K562 (cell line): ENCODE results near the gene PLD3. TPM values are rescaled to one million over a fixed set of nuclear protein-coding genes. Genes with fewer than 3 reads are reported as not detected.

Experiments used
- ATAC-seq: fragments of 200-7000 bp; cut with Tn5 transposase; 3 replicates; pipeline ENCODE4 v1.9.1; 2020; ENCODE audit warnings: moderate library complexity
- BruUV-seq: library from RNA; stranded (reverse); fragments of 400-500 nt; replicated peaks from 2 replicates; lab custom pipeline; 2021; lab: Mats Ljungman, UMichigan
- CTCF ChIA-PET: fragments of 300-600 bp; formaldehyde crosslinking; extraction: SDS; loops from one replicate; lab custom pipeline; 2021; ENCODE audit warnings: low intra/inter-chr PET ratio; lab: Yijun Ruan, JAX
- POLR2A ChIA-PET: fragments of 300-600, 350-650 bp; sonication (Branson Sonifier 250); formaldehyde crosslinking; extraction: SDS; loops from one replicate; lab custom pipeline; 2021; ENCODE audit warnings: antibody characterized with exemption, inconsistent platforms; lab: Yijun Ruan, JAX
- DNase-seq, 4 experiments: peaks; one replicate each; pipeline versions ENCODE4 v3.0.0 to v3.0.0-alpha.2; 2011 to 2018; ENCODE audit warnings: low spot score in 3 of 4, mixed read lengths in 3 of 4; ENCODE audit errors: extremely low read depth in 1 of 4
- FAIRE-seq: peaks from 2 replicates; lab custom pipeline; 2011; peaks lifted over from hg19 to GRCh38; lab: Jason Lieb, UNC
- H2AFZ ChIP-seq: 2 replicates; pipeline ENCODE4 v1.6.0; 2011; ENCODE audit warnings: low read depth, low read length, control low read depth, inconsistent platforms
- H3K27ac ChIP-seq: fragments of 200-600 bp; 3 replicates; pipeline ENCODE4 v1.8.0; 2011; ENCODE audit warnings: low read depth, mild to moderate bottlenecking, control low read depth, inconsistent platforms, low read length, moderate library complexity, mixed read lengths; ENCODE audit errors: extremely low read depth
- H3K27me3 ChIP-seq, 2 experiments: fragments of 300-600 bp in 1 of 2; 2 replicates in 1 of 2; 3 replicates in 1 of 2; pipeline versions ENCODE4 v1.6.0 to v1.8.0; 2011; ENCODE audit warnings: inconsistent platforms in 2 of 2, low read length in 2 of 2, mild to moderate bottlenecking in 1 of 2, mixed read lengths in 1 of 2, moderate library complexity in 1 of 2; ENCODE audit not compliant: control insufficient read depth in 2 of 2, insufficient read depth in 2 of 2
- H3K36me3 ChIP-seq: fragments of 300-600 bp; 3 replicates; pipeline ENCODE4 v1.8.0; 2011; ENCODE audit warnings: mild to moderate bottlenecking, low read length, inconsistent platforms; ENCODE audit not compliant: control insufficient read depth, insufficient read depth
- H3K4me1 ChIP-seq, 2 experiments: fragments of 200-600 bp in 1 of 2; replicated peaks in 1 of 2; 2 replicates in 1 of 2; 3 replicates in 1 of 2; pipeline versions ENCODE4 v1.5.1 to v1.8.0; 2011; ENCODE audit warnings: inconsistent platforms in 2 of 2, low read length in 2 of 2, mild to moderate bottlenecking in 1 of 2, mixed read lengths in 1 of 2, moderate library complexity in 1 of 2; ENCODE audit not compliant: control insufficient read depth in 2 of 2, insufficient read depth in 2 of 2
- H3K4me2 ChIP-seq: 2 replicates; pipeline ENCODE4 v1.6.1; 2011; ENCODE audit warnings: low read length, control low read depth, inconsistent platforms, mixed read lengths; ENCODE audit not compliant: insufficient read depth
- H3K4me3 ChIP-seq: fragments of 200-600 bp; sonication (generic), shearing (Covaris generic); 2 replicates; pipeline ENCODE4 v1.5.1; 2016; ENCODE audit warnings: control low read depth, inconsistent platforms
- H3K79me2 ChIP-seq: fragments of 200-600 bp; 3 replicates; pipeline ENCODE4 v1.8.0; 2011; ENCODE audit warnings: low read length, inconsistent platforms; ENCODE audit not compliant: control insufficient read depth, insufficient read depth
- H3K9ac ChIP-seq, 2 experiments: 2 replicates each; pipeline versions ENCODE4 v1.6.0 to v1.6.1; 2011; ENCODE audit warnings: low read depth in 2 of 2, low read length in 2 of 2, control low read depth in 1 of 2, inconsistent platforms in 1 of 2, mild to moderate bottlenecking in 1 of 2, mixed read lengths in 1 of 2; ENCODE audit not compliant: insufficient read depth in 1 of 2
- H3K9me1 ChIP-seq: one replicate; pipeline ENCODE4 v1.6.0; 2011; ENCODE audit warnings: inconsistent platforms, mild to moderate bottlenecking, low read length, moderate library complexity; ENCODE audit not compliant: control insufficient read depth, insufficient read depth
- H3K9me3 ChIP-seq: replicated peaks from 2 replicates; pipeline ENCODE4 v1.5.1; 2011; ENCODE audit warnings: low read depth, low read length, inconsistent platforms; ENCODE audit not compliant: control insufficient read depth, insufficient read depth
- H4K20me1 ChIP-seq: replicated peaks from 2 replicates; pipeline ENCODE4 v1.6.1; 2011; ENCODE audit warnings: low read length, inconsistent platforms, mixed read lengths; ENCODE audit not compliant: control insufficient read depth, insufficient read depth
- CBFA2T2 ChIP-seq: fragments of 450-650 bp; conservative IDR thresholded peaks from 2 replicates; pipeline ENCODE4 v1.6.1; 2017; ENCODE audit warnings: mild to moderate bottlenecking
- CBX2 ChIP-seq: fragments of 200-600 bp; sonication (generic); IDR thresholded peaks from one replicate; pipeline ENCODE4 v1.6.1; 2012; ENCODE audit warnings: mild to moderate bottlenecking, low read length, inconsistent platforms; ENCODE audit not compliant: insufficient read depth, poor library complexity, severe bottlenecking
- EHMT2 ChIP-seq: fragments of 450-650 bp; IDR thresholded peaks from 2 replicates; pipeline ENCODE4 v1.6.1; 2018; ENCODE audit warnings: antibody characterized with exemption
- FOXK1 ChIP-seq: sonication (generic); formaldehyde crosslinking; IDR thresholded peaks from 2 replicates; pipeline ENCODE4 v1.8.0; 2022; ENCODE audit warnings: missing genetic modification reagents, mild to moderate bottlenecking, borderline replicate concordance
- KDM4B ChIP-seq, 2 experiments: fragments of 450-650 bp in 1 of 2; sonication (generic) in 1 of 2; IDR thresholded peaks; 2 replicates each; pipeline ENCODE4 v1.6.1; 2016 to 2017; ENCODE audit warnings: borderline replicate concordance in 2 of 2, antibody characterized with exemption in 1 of 2, low read depth in 1 of 2, mild to moderate bottlenecking in 1 of 2
- NEUROD1 ChIP-seq: fragments of 150-350 bp; IDR thresholded peaks from 2 replicates; pipeline ENCODE4 v1.6.1; 2014; ENCODE audit warnings: borderline replicate concordance, low read length, low read depth; ENCODE audit not compliant: partially characterized antibody
- OTX1 ChIP-seq: fragments of 450-650 bp; formaldehyde crosslinking; IDR thresholded peaks from 2 replicates; pipeline ENCODE4 v1.4.0; 2022; ENCODE audit warnings: mild to moderate bottlenecking
- PHF20 ChIP-seq: fragments of 450-650 bp; IDR thresholded peaks from 2 replicates; pipeline ENCODE4 v1.6.1; 2018; ENCODE audit not compliant: partially characterized antibody
- POLR2A ChIP-seq: fragments of 450-650 bp; conservative IDR thresholded peaks from 2 replicates; pipeline ENCODE4 v1.6.1; 2016
- TARDBP ChIP-seq: fragments of 450-650 bp; IDR thresholded peaks from 2 replicates; pipeline ENCODE4 v1.6.1; 2016
- ZBTB1 ChIP-seq: sonication (generic); formaldehyde crosslinking; IDR thresholded peaks from 2 replicates; pipeline ENCODE4 v1.8.1; 2023; ENCODE audit warnings: missing genetic modification reagents, low read depth, mild to moderate bottlenecking, borderline replicate concordance
- ZFX ChIP-seq: sonication (generic); formaldehyde crosslinking; IDR thresholded peaks from 2 replicates; pipeline ENCODE4 v1.8.0; 2022; ENCODE audit warnings: mild to moderate bottlenecking, missing genetic modification reagents, moderate library complexity
- ZNF583 ChIP-seq: fragments of 250-450 bp; sonication (Bioruptor Pico); IDR thresholded peaks from 2 replicates; pipeline ENCODE4 v1.4.0; 2020
- WGBS: fragments of 100-300 bp; shearing (Covaris generic); methylation state at CpG from one replicate; pipeline ENCODE4 v1.1.6; 2016; ENCODE audit warnings: low coverage, mixed read lengths; ENCODE audit not compliant: insufficient coverage; ENCODE audit errors: missing lambda C conversion rate; 5-methylcytosine and 5-hydroxymethylcytosine counted together
- in situ Hi-C: fragments of 300-500 bp; cut with MboI; formaldehyde crosslinking; loops from 4 replicates; pipeline ENCODE4 v1.15.0; 2018; ENCODE audit warnings: inconsistent platforms, mixed read lengths
- intact Hi-C: fragments of 100-400 bp; cut with micrococcal nuclease; formaldehyde crosslinking; loops from 2 replicates; pipeline ENCODE4 v1.14.2; 2022
- polyA plus RNA-seq, 8 experiments: library from polyadenylated mRNA; depleted of rRNA in 4 of 8; stranded (reverse) in 5 of 8; unstranded in 3 of 8; fragments of >200 nt; fragmentation: Nextera tagmentation in 2 of 8; fragmentation: Illumina TruSeq in 1 of 8; extraction: Ambion mirVana in 2 of 8; extraction: Trizol in 1 of 8; gene quantifications; 2 replicates each; pipeline versions ENCODE4 v1.2.1 to v1.2.3, GENCODE V29; 2011 to 2014; ENCODE audit warnings: inconsistent platforms in 1 of 8, missing spikeins in 1 of 8
- total RNA-seq, 7 experiments: library from RNA; depleted of rRNA in 6 of 7; stranded (reverse); fragments of >200 nt in 6 of 7; fragmentation: Illumina TruSeq in 2 of 7; extraction: Trizol in 2 of 7; gene quantifications; 2 replicates each; pipeline versions ENCODE4 v1.2.1 to v1.2.3, GENCODE V29; 2011 to 2021; ENCODE audit warnings: low replicate concordance in 1 of 7
- TF ChIP-seq, protein P1 (sequence below): fragments of 450-650 bp; IDR thresholded peaks from 2 replicates; pipeline ENCODE4 v1.7.1; 2018; ENCODE audit warnings: mild to moderate bottlenecking, low read depth; ENCODE audit not compliant: partially characterized antibody
- TF ChIP-seq, protein P2 (sequence below): sonication (generic); formaldehyde crosslinking; IDR thresholded peaks from 2 replicates; pipeline ENCODE4 v1.9.0; 2022; ENCODE audit warnings: mild to moderate bottlenecking, missing genetic modification reagents
- TF ChIP-seq, protein P3 (sequence below): fragments of 450-650 bp; formaldehyde crosslinking; IDR thresholded peaks from 2 replicates; pipeline ENCODE4 v1.4.0; 2020; ENCODE audit warnings: mild to moderate bottlenecking, moderate library complexity
- TF ChIP-seq, protein P4 (sequence below): fragments of 250-450 bp; sonication (Bioruptor Pico); IDR thresholded peaks from 2 replicates; pipeline ENCODE4 v1.4.0; 2020; ENCODE audit warnings: mild to moderate bottlenecking, moderate library complexity

Gene PLD3
- total and polyA plus RNA-seq, 9 of the 15 experiments (the other 6 are each of a cell fraction or from before 2014, with no cell fraction given) = 2.3 to 128 (median 72.7) TPM

DNA sequence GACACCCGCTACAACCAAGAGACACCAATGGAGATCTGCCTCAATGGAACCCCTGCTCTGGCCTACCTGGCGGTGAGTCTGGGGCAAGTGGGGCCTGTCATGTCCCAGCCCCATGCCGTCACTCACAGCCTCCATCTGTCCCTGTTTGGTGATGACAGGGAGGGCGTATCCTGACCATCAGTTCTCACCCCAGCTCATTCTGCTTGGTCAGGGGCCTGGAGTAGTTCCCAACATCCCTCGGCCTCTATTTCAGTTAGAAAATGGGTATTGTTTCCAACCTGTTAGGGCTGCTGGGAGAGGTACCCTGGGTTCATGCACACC lies 23.3 kb downstream of the PLD3 start:
- ChIA-PET POLR2A (interaction anchor here (0.7 to 1.5 kb wide), 7 partner anchors 8 to 97 kb away, joined by 3 to 19 read pairs (median 4); no protein-coding TSS in a partner anchor), CTCF (no interaction called here)
- Histone ChIP-seq H3K27me3 (no peaks in the 10 kb centered on the region), H3K36me3 (peaks cover 58% of the 10 kb centered on the region), H2AFZ (0 out of 2 replicates have a peak overlapping the region, but pooled peaks have one; percentile 32), H3K79me2 (no peaks in the 10 kb centered on the region), H3K4me3 (no peak overlapping the region), H3K27ac (peak overlapping the region; percentile 14; the same call in 2 of the 3 replicates), H3K4me2 (peak overlapping the region; percentile 62), H4K20me1 (peaks cover 9% of the 10 kb centered on the region; the same call in 1 of the 2 replicates), H3K9me1 (no peaks in the 10 kb centered on the region), H3K9me3 (no peaks in the 10 kb centered on the region), H3K9ac (peak overlapping the region in 1 of 2 experiments; percentile 49; a peak in 2 of 4 replicates), H3K4me1 (peaks cover 22 to 45% of the 10 kb centered on the region in 2 experiments)
- DNase-seq = no peak
- intact Hi-C loops = no loop called here
- WGBS = 42% methylated on average over 5 of the region's 5 CpGs
- ATAC-seq = peak; percentile 60
- FAIRE-seq = no peak
- no TSS peak for BruUV-seq
- in situ Hi-C loops = no loop called here
- no peak for TF ChIP-seq CBFA2T2
- no peak for TF ChIP-seq PHF20
- no peak for TF ChIP-seq CBX2
- no peak for TF ChIP-seq KDM4B (IDR thresholded peaks at IDR 0.05; ENCODE audit: borderline replicate concordance in 2 of 2, low read depth in 1 of 2)
- TF ChIP-seq, protein P1, sequence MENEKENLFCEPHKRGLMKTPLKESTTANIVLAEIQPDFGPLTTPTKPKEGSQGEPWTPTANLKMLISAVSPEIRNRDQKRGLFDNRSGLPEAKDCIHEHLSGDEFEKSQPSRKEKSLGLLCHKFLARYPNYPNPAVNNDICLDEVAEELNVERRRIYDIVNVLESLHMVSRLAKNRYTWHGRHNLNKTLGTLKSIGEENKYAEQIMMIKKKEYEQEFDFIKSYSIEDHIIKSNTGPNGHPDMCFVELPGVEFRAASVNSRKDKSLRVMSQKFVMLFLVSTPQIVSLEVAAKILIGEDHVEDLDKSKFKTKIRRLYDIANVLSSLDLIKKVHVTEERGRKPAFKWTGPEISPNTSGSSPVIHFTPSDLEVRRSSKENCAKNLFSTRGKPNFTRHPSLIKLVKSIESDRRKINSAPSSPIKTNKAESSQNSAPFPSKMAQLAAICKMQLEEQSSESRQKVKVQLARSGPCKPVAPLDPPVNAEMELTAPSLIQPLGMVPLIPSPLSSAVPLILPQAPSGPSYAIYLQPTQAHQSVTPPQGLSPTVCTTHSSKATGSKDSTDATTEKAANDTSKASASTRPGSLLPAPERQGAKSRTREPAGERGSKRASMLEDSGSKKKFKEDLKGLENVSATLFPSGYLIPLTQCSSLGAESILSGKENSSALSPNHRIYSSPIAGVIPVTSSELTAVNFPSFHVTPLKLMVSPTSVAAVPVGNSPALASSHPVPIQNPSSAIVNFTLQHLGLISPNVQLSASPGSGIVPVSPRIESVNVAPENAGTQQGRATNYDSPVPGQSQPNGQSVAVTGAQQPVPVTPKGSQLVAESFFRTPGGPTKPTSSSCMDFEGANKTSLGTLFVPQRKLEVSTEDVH = no peak
- no peak for TF ChIP-seq OTX1 (CRISPR knock-in tag)
- TF ChIP-seq ZBTB1 (CRISPR knock-in tag) = no peak
- TF ChIP-seq, protein P2, sequence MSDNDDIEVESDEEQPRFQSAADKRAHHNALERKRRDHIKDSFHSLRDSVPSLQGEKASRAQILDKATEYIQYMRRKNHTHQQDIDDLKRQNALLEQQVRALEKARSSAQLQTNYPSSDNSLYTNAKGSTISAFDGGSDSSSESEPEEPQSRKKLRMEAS (CRISPR knock-in tag) = peak; percentile 39; the same call in 1 of the 2 replicates
- TF ChIP-seq POLR2A = no peak
- no peak for TF ChIP-seq NEUROD1
- TF ChIP-seq, protein P3, sequence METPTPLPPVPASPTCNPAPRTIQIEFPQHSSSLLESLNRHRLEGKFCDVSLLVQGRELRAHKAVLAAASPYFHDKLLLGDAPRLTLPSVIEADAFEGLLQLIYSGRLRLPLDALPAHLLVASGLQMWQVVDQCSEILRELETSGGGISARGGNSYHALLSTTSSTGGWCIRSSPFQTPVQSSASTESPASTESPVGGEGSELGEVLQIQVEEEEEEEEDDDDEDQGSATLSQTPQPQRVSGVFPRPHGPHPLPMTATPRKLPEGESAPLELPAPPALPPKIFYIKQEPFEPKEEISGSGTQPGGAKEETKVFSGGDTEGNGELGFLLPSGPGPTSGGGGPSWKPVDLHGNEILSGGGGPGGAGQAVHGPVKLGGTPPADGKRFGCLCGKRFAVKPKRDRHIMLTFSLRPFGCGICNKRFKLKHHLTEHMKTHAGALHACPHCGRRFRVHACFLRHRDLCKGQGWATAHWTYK = no peak
- TF ChIP-seq, protein P4, sequence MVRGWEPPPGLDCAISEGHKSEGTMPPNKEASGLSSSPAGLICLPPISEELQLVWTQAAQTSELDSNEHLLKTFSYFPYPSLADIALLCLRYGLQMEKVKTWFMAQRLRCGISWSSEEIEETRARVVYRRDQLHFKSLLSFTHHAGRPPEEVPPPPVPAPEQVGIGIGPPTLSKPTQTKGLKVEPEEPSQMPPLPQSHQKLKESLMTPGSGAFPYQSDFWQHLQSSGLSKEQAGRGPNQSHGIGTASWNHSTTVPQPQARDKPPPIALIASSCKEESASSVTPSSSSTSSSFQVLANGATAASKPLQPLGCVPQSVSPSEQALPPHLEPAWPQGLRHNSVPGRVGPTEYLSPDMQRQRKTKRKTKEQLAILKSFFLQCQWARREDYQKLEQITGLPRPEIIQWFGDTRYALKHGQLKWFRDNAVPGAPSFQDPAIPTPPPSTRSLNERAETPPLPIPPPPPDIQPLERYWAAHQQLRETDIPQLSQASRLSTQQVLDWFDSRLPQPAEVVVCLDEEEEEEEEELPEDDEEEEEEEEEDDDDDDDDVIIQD = no peak
- TF ChIP-seq EHMT2 = no peak
- TF ChIP-seq TARDBP = no peak
- no peak for TF ChIP-seq FOXK1 (CRISPR knock-in tag)
- TF ChIP-seq ZNF583 (CRISPR knock-in tag) = no peak
- TF ChIP-seq ZFX (CRISPR knock-in tag) = peak; percentile 32; the same call in 1 of the 2 replicates
